ENCODE results near the gene SULT2B1.
"Not testable (repeated sequence)": the region's sequence is repeated elsewhere in the genome, so short reads cannot be mapped to it uniquely, and the experiment has no call there.

Gene SULT2B1

DNA sequence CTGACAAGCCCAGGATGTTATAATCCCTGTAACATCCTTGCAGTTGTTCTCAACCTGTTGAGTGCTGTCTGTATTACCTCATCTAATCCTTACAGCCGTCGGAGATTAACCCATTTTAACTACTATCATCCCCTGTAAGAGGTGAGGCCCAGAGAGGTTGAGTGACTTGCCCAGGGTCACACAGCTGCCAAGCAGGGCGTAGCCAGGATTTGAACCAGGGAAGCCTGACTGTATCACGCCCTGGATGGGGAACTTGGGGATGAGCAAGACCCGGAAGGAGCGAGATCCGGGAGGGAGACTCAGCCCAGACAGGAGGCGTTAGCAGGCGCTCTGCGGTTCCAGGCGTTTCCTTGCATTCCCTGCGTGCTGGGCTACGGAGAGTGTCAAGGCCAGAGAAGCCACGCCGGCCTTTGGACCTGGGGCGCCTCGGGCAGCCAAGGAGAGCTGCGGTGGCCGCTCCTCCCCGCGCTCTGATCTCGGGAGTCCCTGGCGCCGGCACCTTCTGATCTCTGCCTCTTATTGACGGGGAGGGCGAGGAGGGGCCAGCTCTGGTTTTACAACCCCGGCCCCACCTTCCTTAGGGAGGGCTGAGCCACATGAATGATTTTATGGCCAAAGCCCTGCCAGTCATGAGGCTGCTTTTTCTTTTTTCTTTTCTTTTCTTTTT lies 6.2 kb downstream of the SULT2B1 start:
- DNase-seq (ENCODE audit: low spot score) = no peak

GRCh38 chr19:48560095-48560530 lies 8.1 kb downstream of the SULT2B1 start:
- DNase-seq (ENCODE audit: low spot score) = no peak

GRCh38 chr19:48561412-48561811 lies 9.4 kb downstream of the SULT2B1 start:
- DNase-seq (ENCODE audit: low spot score) = no peak

- DNase-seq (ENCODE audit: low spot score) = no peak
These were observed 13.1 kb downstream of the SULT2B1 start for GRCh38 chr19:48565090-48565489.

DNA sequence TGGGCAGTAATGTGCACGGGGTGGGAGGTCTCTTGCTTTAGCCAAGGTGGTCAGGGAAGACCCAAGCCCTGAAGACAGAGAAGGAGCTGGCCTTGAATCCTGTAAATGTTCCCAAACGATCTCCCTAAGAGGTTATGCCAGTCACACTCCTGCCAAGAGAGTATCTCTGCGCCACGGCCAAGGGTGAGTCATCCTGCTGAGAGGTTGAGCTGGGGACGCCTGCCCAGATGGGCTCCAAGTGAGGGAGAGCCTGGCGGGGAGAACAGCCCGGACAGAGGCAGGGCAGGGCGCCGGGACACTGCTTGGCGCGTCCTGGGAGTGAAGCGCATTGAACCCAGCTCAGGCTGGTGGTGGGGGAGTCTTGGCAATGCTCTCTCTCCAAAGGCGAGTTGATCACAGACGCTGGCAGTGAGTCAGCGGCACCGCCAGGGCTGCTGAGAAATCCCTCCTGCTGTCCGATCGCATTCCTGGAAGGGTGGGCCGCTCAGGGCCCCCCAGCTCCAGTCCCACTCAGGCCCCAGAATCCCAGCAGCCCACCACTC lies 16.4 kb downstream of the SULT2B1 start:
- no peak for DNase-seq (ENCODE audit: low spot score)

- DNase-seq (ENCODE audit: low spot score) = no peak
These were observed 17.8 kb downstream of the SULT2B1 start for GRCh38 chr19:48569814-48570213.

DNA sequence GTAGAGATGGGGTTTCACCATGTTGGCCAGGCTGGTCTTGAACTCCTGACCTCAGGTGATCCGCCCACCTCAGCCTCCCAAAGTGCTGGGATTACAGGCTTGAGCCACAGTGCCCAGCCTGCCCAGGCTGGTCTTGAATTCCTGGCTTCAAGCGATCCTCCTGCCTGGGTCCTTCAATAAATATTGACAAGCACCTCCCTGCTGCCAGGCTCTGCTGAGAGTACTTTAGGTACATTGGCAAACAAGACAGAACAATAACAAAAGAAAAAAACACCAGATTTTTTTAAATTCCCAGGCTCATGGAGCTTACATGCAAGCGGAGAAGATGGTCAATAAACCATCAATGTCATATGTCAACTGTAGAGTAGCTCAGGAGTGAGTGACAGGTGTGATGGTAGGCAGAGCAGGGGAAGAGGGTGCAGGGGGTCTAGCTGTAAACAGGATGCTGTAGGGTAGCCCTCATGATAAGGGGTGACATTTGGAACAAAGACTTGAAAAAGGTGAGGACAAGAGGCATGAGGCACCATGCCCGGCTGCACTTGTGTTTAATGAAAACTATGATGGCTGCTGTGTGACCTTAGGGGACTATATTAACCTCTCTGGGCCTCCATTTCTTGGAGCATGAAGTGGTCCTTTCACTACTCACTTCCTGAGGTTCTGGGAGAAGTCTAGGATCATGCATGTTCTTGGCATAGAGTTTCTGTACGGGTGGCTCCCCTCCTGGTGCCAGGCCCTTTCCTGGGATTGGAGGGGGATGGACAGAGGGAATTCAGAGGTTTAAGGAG lies 19.6 kb downstream of the SULT2B1 start:
- no peak for DNase-seq (ENCODE audit: low spot score)

DNA sequence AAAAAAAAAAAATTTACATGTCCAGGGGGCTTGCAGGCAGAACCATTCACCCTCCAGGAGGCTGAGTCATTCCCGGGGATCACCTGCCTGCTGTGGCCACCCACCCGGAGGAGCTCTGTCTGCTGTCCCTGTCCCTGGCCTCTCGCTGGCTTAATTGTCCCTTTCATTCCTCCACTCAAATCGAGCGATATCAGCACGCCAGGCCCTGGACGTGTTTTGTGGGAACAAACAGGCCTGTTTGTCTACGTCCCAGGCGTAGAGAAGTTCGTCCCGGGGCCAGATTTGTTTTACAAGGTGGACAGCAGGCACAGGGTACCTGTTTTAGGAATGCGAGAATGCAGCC lies 21.2 kb downstream of the SULT2B1 start:
- no peak for DNase-seq (ENCODE audit: low spot score)

- DNase-seq (ENCODE audit: low spot score) = no peak
These were observed 24.1 kb downstream of the SULT2B1 start for GRCh38 chr19:48575931-48576622.

GRCh38 chr19:48577908-48578307 lies 25.9 kb downstream of the SULT2B1 start:
- DNase-seq (ENCODE audit: low spot score) = not testable (repeated sequence)

DNA sequence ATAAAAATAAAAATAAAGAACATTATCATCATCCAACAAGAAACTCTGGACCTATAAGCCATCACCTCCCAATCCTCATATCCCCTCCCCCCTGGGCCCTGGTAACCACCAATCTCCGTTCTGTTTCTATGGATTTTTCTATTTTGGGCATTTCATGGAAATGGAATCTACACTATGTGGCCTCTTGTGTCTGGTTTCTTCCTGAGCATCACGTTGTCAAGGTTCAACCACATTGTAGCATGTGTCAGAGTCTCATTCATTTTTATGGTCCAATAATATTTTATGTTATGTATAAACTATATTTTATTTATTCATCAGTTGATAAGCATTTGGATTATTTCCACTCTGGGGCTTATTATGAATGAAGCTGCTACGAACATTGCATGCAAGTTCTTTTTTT lies 26.9 kb downstream of the SULT2B1 start:
- no peak for DNase-seq (ENCODE audit: low spot score)

- DNase-seq (ENCODE audit: low spot score) = no peak
These were observed 30.2 kb downstream of the SULT2B1 start for GRCh38 chr19:48582168-48582567.

- no peak for DNase-seq (ENCODE audit: low spot score)
These were observed 35.4 kb downstream of the SULT2B1 start for GRCh38 chr19:48587387-48587786.

- peak; percentile 87 for DNase-seq (ENCODE audit: low spot score)
These were observed 36.9 kb downstream of the SULT2B1 start for GRCh38 chr19:48588670-48589401.

DNA sequence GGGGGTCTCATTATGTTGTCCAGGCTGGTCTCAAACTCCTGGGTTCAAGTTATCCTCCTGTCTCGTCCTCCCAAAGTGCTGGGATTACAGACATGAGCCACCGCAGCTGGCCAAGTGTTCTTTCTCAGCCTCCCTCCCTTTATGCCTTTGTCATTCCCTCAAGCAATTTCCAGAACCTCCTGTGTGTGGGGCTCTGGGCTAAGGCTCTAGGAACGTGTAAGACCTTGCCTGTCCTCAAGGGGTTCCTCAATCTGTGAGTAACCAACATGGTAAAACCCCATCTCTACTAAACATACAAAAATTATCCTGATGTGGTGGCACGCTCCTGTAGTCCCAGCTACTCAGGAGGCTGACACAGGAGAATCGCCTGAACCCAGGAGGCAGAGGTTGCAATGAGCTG lies 39.0 kb downstream of the SULT2B1 start:
- no peak for DNase-seq (ENCODE audit: low spot score)

GRCh38 chr19:48595171-48595570 lies 43.2 kb downstream of the SULT2B1 start:
- no peak for DNase-seq (ENCODE audit: low spot score)

DNA sequence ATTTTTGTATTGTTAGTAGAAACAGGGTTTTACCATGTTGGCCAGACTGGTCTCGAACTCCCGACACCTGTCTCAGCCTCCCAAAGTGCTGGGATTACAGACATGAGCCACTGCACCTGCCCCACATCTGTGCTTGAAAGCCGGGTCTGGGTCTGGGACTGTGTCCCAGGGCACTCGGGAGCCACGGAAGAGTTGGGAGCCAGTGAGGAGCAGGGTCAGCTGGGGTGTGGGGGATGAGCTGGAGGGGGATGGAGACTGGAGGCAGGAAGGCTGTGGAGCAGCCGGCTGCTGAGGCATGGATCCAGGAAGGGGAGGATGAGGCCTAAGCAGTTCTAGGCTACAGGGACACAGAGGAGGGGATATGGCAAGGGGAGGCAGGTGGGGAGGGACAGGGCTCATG lies 43.9 kb downstream of the SULT2B1 start:
- DNase-seq (ENCODE audit: low spot score) = no peak

- DNase-seq (ENCODE audit: low spot score) = no peak
These were observed 44.3 kb downstream of the SULT2B1 start for GRCh38 chr19:48596237-48596636.

- no peak for DNase-seq (ENCODE audit: low spot score)
These were observed 44.9 kb downstream of the SULT2B1 start for GRCh38 chr19:48596679-48597465.

DNA sequence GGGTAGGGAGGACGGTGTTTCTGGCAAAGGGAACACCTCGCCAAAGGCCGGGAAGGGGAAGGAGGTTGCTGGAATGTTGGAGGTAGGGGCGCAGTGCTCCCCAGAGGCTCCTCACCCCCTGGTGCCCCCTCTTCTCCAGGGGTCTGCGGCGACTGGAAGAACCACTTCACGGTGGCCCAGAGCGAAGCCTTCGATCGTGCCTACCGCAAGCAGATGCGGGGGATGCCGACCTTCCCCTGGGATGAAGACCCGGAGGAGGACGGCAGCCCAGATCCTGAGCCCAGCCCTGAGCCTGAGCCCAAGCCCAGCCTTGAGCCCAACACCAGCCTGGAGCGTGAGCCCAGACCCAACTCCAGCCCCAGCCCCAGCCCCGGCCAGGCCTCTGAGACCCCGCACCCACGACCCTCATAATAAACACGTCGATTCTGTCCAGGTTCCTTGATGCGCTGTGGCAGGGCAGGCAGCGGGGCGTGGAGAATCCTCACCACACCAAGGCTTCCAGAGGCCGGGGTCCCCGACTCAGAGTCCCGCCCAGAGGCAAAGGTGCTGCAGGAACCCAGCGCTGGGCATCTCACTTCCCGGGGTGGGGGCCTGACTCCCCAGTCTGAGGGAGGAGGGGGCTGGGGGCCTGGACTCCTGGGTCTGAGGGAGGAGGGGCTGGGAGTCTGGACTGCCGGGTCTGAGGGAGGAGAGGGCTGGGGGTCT lies 47.2 kb downstream of the SULT2B1 start:
- no peak for DNase-seq (ENCODE audit: low spot score)

Measured in germinal center (tissue), 1 donor.